Calu3 (cell line): ENCODE measurements around the gene ZBTB20. TPM values are rescaled to one million over a fixed set of nuclear protein-coding genes. Genes with fewer than 3 reads are reported as not detected.

Experiments used
- BruUV-seq: library from RNA; stranded (reverse); fragments of 400-500 nt; replicated peaks from 2 replicates; lab custom pipeline; 2021; lab: Mats Ljungman, UMichigan
- CTCF ChIA-PET: fragments of 300-600 bp; sonication (Branson Sonifier 250); formaldehyde crosslinking; loops from one replicate; lab custom pipeline; 2022; ENCODE audit warnings: antibody characterized with exemption; lab: Charles Lee
- DNase-seq: peaks from one replicate; pipeline ENCODE4 v3.0.0; 2022
- H3K27ac Mint-ChIP-seq: one replicate; pipeline ENCODE4 v1.8.0; 2022; ENCODE audit warnings: mixed read lengths; ENCODE audit not compliant: unreplicated experiment
- H3K27me3 Mint-ChIP-seq: one replicate; pipeline ENCODE4 v1.8.0; 2022; ENCODE audit warnings: mixed read lengths; ENCODE audit not compliant: unreplicated experiment
- H3K36me3 Mint-ChIP-seq: one replicate; pipeline ENCODE4 v1.8.0; 2022; ENCODE audit warnings: mild to moderate bottlenecking, moderate library complexity, mixed read lengths; ENCODE audit not compliant: insufficient read depth, unreplicated experiment
- H3K4me1 Mint-ChIP-seq: one replicate; pipeline ENCODE4 v1.8.0; 2022; ENCODE audit warnings: mild to moderate bottlenecking, low read depth, mixed read lengths; ENCODE audit not compliant: unreplicated experiment
- H3K4me3 Mint-ChIP-seq: one replicate; pipeline ENCODE4 v1.8.0; 2022; ENCODE audit warnings: mild to moderate bottlenecking, low read depth, moderate library complexity, mixed read lengths; ENCODE audit not compliant: unreplicated experiment
- H3K9me3 Mint-ChIP-seq: one replicate; pipeline ENCODE4 v1.8.0; 2022; ENCODE audit warnings: low read depth, mixed read lengths; ENCODE audit not compliant: unreplicated experiment
- CTCF ChIP-seq: fragments of 200-600 bp; IDR thresholded peaks from one replicate; pipeline ENCODE4 v1.8.0; 2022; ENCODE audit warnings: antibody characterized with exemption; ENCODE audit not compliant: unreplicated experiment
- intact Hi-C: fragments of 100-400 bp; cut with micrococcal nuclease; formaldehyde crosslinking; loops from one replicate; pipeline ENCODE4 v1.10.0; 2022; ENCODE audit not compliant: unreplicated experiment
- total RNA-seq: library from RNA; stranded (reverse); gene quantifications from 2 replicates; pipeline ENCODE4 v1.2.3, GENCODE V29; 2022

The ZBTB20 gene
- total RNA-seq, 1 experiment from 2014 or later = 24.1 TPM

- no peak for DNase-seq
- no peak for TF ChIP-seq CTCF
- no peaks in the 10 kb centered on the region for H3K27me3 Mint-ChIP-seq
- H3K36me3 Mint-ChIP-seq = no peaks in the 10 kb centered on the region
- CTCF ChIA-PET = no interaction called here
- no peak overlapping the region for H3K27ac Mint-ChIP-seq
- H3K9me3 Mint-ChIP-seq = no peaks in the 10 kb centered on the region
- no TSS peak for BruUV-seq
- no peaks in the 10 kb centered on the region for H3K4me1 Mint-ChIP-seq
- no peak overlapping the region for H3K4me3 Mint-ChIP-seq
- intact Hi-C loops = no loop called here
Measured at GRCh38 chr3:114830652-114831051, 316.4 kb downstream of the ZBTB20 start.

- TF ChIP-seq CTCF = no peak
- CTCF ChIA-PET = no interaction called here
- Mint-ChIP-seq H3K4me1 (no peaks in the 10 kb centered on the region), H3K27ac (no peak overlapping the region), H3K4me3 (no peak overlapping the region), H3K27me3 (no peaks in the 10 kb centered on the region), H3K36me3 (no peaks in the 10 kb centered on the region), H3K9me3 (no peaks in the 10 kb centered on the region)
- intact Hi-C loops = no loop called here
- no peak for DNase-seq
- no TSS peak for BruUV-seq
Measured at GRCh38 chr3:114829783-114830182, 317.3 kb downstream of the ZBTB20 start.

- intact Hi-C loops = loop anchor here (1.0 to 2.0 kb wide), 3 partner anchors 213 to 341 kb away; no protein-coding TSS in a partner anchor
- H3K4me3 Mint-ChIP-seq = no peak overlapping the region
- peak; percentile 17 for DNase-seq
- no TSS peak for BruUV-seq
- peak; percentile 49 for TF ChIP-seq CTCF
- H3K27ac Mint-ChIP-seq = no peak overlapping the region
- H3K27me3 Mint-ChIP-seq = no peaks in the 10 kb centered on the region
- no peaks in the 10 kb centered on the region for H3K4me1 Mint-ChIP-seq
- CTCF ChIA-PET = interaction anchor here (0.5 to 1.2 kb wide), 2 partner anchors 254 to 995 kb away, joined by 3 to 4 read pairs; no protein-coding TSS in a partner anchor
- H3K9me3 Mint-ChIP-seq = no peaks in the 10 kb centered on the region
- no peaks in the 10 kb centered on the region for H3K36me3 Mint-ChIP-seq
Measured at GRCh38 chr3:114827495-114827894, 319.6 kb downstream of the ZBTB20 start.

GRCh38 chr3:114824014-114824413 is 323.1 kb downstream of the ZBTB20 start:
- no peaks in the 10 kb centered on the region for H3K36me3 Mint-ChIP-seq
- TF ChIP-seq CTCF = no peak
- DNase-seq = no peak
- H3K4me3 Mint-ChIP-seq = no peak overlapping the region
- no TSS peak for BruUV-seq
- CTCF ChIA-PET = no interaction called here
- no peak overlapping the region for H3K27ac Mint-ChIP-seq
- no peaks in the 10 kb centered on the region for H3K9me3 Mint-ChIP-seq
- H3K4me1 Mint-ChIP-seq = no peaks in the 10 kb centered on the region
- intact Hi-C loops = no loop called here
- H3K27me3 Mint-ChIP-seq = no peaks in the 10 kb centered on the region
